GM12892 (cell line): Measurements from ENCODE around the gene AHR.

Experiments
- POLR2A ChIP-seq: IDR thresholded peaks from 2 replicates; pipeline ENCODE4 v1.6.1; 2011; ENCODE audit warnings: low read depth, low read length, control low read depth
- TAF1 ChIP-seq: IDR thresholded peaks from 2 replicates; pipeline ENCODE4 v1.6.1; 2011; ENCODE audit warnings: low read depth, mild to moderate bottlenecking, control low read depth, low read length, borderline replicate concordance

DNA sequence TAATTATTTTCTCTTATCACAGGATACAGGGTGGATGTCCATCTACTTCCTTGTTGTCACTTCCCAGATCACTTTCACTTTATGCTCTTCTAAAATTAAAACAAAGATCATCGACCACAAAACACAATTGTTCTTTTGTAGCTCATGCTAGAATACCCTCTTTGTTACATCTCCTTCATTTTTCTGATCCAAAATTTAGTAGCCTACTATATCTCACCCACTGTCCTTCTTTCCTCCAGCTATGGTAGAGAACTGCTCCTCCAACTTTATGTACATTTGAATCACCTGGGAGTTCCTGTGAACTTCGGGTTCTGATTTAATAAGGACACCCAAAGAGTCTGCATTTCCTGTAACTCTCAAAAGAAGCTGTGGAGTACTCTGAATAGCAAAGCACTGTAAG, 1.2 kb upstream of the AHR start:
- no peak for TF ChIP-seq TAF1
- TF ChIP-seq POLR2A = no peak
